Right lobe of liver (tissue), 4 donors: ENCODE measurements around the gene HOXB5.

ENCODE experiments used
- POLR2A ChIP-seq: fragments of 450-650 bp; IDR thresholded peaks from one replicate; pipeline ENCODE4 v1.6.1; 2017; ENCODE audit warnings: antibody characterized with exemption, mild to moderate bottlenecking
- TF ChIP-seq, protein P1 (sequence below), 4 donors: fragments of 200-600 bp in 3 of 4; fragments of 450-650 bp in 1 of 4; IDR thresholded peaks; one replicate each; pipeline versions ENCODE4 v1.5.1 to v1.8.0; 2016 to 2022; ENCODE audit warnings: antibody characterized with exemption in 4 of 4, mild to moderate bottlenecking in 2 of 4
- donor health status: DM: no; HTN: no; CAD: no.
- donor health status: DM: no; HTN: no; CAD: no.
- donor health status: DM: no; HTN: yes; CAD: no.

DNA sequence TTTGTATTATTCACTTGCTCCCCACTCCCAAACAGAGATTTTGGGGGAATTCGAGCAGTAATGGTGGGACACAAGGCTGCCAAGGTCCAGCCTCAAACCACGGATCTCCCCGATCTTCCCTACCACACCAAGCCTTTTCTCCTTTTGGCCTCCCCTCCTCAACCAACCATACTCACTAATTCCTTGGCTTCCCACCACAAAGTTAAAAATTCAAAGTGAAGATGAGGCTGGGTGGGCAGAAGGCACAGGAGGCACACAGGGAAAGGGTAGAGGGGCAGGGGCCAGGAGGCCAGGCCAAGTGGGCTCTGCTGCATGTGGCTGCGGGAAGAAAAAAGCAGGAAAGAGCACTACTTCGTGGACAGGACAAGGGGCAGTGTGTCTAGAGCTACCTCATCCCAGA is 30.6 kb downstream of the HOXB5 start:
- TF ChIP-seq, protein P1, sequence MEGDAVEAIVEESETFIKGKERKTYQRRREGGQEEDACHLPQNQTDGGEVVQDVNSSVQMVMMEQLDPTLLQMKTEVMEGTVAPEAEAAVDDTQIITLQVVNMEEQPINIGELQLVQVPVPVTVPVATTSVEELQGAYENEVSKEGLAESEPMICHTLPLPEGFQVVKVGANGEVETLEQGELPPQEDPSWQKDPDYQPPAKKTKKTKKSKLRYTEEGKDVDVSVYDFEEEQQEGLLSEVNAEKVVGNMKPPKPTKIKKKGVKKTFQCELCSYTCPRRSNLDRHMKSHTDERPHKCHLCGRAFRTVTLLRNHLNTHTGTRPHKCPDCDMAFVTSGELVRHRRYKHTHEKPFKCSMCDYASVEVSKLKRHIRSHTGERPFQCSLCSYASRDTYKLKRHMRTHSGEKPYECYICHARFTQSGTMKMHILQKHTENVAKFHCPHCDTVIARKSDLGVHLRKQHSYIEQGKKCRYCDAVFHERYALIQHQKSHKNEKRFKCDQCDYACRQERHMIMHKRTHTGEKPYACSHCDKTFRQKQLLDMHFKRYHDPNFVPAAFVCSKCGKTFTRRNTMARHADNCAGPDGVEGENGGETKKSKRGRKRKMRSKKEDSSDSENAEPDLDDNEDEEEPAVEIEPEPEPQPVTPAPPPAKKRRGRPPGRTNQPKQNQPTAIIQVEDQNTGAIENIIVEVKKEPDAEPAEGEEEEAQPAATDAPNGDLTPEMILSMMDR (IDR thresholded peaks at IDR 0.05) = no peak
- no peak for TF ChIP-seq POLR2A
